Activated CD8-positive, alpha-beta T cell treated with anti-CD3 and anti-CD28 coated beads, Interleukin-2, amount 10 ng/mL, durations not matched to agents 7 days and 5 days (primary cell): ENCODE measurements around the gene TUFT1. TPM values are rescaled to one million over a fixed set of nuclear protein-coding genes. Genes with fewer than 3 reads are reported as not detected.

Experiments used
- ATAC-seq: fragments of 150-1000 bp; cut with Tn5 transposase; one replicate; pipeline ENCODE4 v1.10.0; 2021; ENCODE audit warnings: moderate library complexity
- CTCF ChIA-PET: fragments of 350-600 bp; sonication (Branson Sonifier 250); formaldehyde crosslinking; loops from one replicate; lab custom pipeline; 2021; ENCODE audit warnings: antibody characterized with exemption; lab: Charles Lee
- POLR2A ChIA-PET: fragments of 350-600 bp; sonication (Branson Sonifier 250); formaldehyde crosslinking; loops from one replicate; lab custom pipeline; 2021; ENCODE audit warnings: antibody characterized with exemption; lab: Charles Lee
- DNase-seq: peaks from one replicate; pipeline ENCODE4 v3.0.0-alpha.2; 2020
- H3K27ac Mint-ChIP-seq: one replicate; pipeline ENCODE4 v1.8.0; 2021; ENCODE audit warnings: mild to moderate bottlenecking, mixed read lengths
- H3K27me3 Mint-ChIP-seq: one replicate; pipeline ENCODE4 v1.8.0; 2021; ENCODE audit warnings: low read depth, mixed read lengths
- H3K36me3 Mint-ChIP-seq: one replicate; pipeline ENCODE4 v1.8.0; 2021; ENCODE audit warnings: low read depth, mixed read lengths
- H3K4me1 Mint-ChIP-seq: one replicate; pipeline ENCODE4 v1.8.0; 2021; ENCODE audit warnings: low read depth, mixed read lengths
- H3K4me3 Mint-ChIP-seq: one replicate; pipeline ENCODE4 v1.8.0; 2021; ENCODE audit warnings: mild to moderate bottlenecking, mixed read lengths
- H3K9me3 Mint-ChIP-seq: one replicate; pipeline ENCODE4 v1.8.0; 2022; ENCODE audit warnings: mixed read lengths; ENCODE audit not compliant: insufficient read depth
- total RNA-seq, 2 experiments: library from RNA; stranded (reverse); gene quantifications; one replicate each; pipeline ENCODE4 v1.2.3, GENCODE V29; 2021

Gene TUFT1
- total RNA-seq, 2 experiments from 2014 or later = 0.42 TPM

- peak; percentile 37 for DNase-seq
- CTCF ChIA-PET = interaction anchor here (1.4 to 1.8 kb wide), 3 partner anchors 55 to 297 kb away, joined by 4 to 7 read pairs (median 5); no protein-coding TSS in a partner anchor
- H3K27me3 Mint-ChIP-seq = peaks cover 12% of the 10 kb centered on the region
- H3K27ac Mint-ChIP-seq = no peak overlapping the region
- H3K4me1 Mint-ChIP-seq = peaks cover 22% of the 10 kb centered on the region
- peak; percentile 4 for ATAC-seq
- POLR2A ChIA-PET = interaction anchor here (0.6 to 1.0 kb wide), 2 partner anchors 224 to 344 kb away, joined by 3 to 4 read pairs; partner anchors contain the start of gene MRPL9
- H3K9me3 Mint-ChIP-seq = no peaks in the 10 kb centered on the region
- peak overlapping the region; percentile 87 for H3K4me3 Mint-ChIP-seq
- H3K36me3 Mint-ChIP-seq = no peaks in the 10 kb centered on the region
These were observed 638 bp upstream of the TUFT1 start for GRCh38 chr1:151539321-151540020.

GRCh38 chr1:151540982-151541377, 871 bp downstream of the TUFT1 start:
- peaks cover 14% of the 10 kb centered on the region for H3K27me3 Mint-ChIP-seq
- ChIA-PET POLR2A (interaction anchor here (1.2 kb wide), 1 partner anchor 19 kb away, joined by 3 read pairs; no protein-coding TSS in a partner anchor), CTCF (interaction anchor here (1.5 to 1.8 kb wide), 2 partner anchors 97 to 296 kb away, joined by 3 to 5 read pairs; no protein-coding TSS in a partner anchor)
- no peaks in the 10 kb centered on the region for H3K36me3 Mint-ChIP-seq
- no peak for DNase-seq
- no peak for ATAC-seq
- H3K27ac Mint-ChIP-seq = no peak overlapping the region
- no peaks in the 10 kb centered on the region for H3K9me3 Mint-ChIP-seq
- peak overlapping the region; percentile 87 for H3K4me3 Mint-ChIP-seq
- peaks cover 22% of the 10 kb centered on the region for H3K4me1 Mint-ChIP-seq

GRCh38 chr1:151541752-151542151, 1.6 kb downstream of the TUFT1 start:
- H3K27ac Mint-ChIP-seq = no peak overlapping the region
- no peak overlapping the region for H3K4me3 Mint-ChIP-seq
- H3K36me3 Mint-ChIP-seq = no peaks in the 10 kb centered on the region
- peaks cover 14% of the 10 kb centered on the region for H3K27me3 Mint-ChIP-seq
- CTCF ChIA-PET = interaction anchor here (1.5 kb wide), 1 partner anchor 295 kb away, joined by 3 read pairs; no protein-coding TSS in a partner anchor
- ATAC-seq (no peak), DNase-seq (no peak)
- no peaks in the 10 kb centered on the region for H3K9me3 Mint-ChIP-seq
- POLR2A ChIA-PET = interaction anchor here (1.2 kb wide), 1 partner anchor 20 kb away, joined by 3 read pairs; no protein-coding TSS in a partner anchor
- peaks cover 22% of the 10 kb centered on the region for H3K4me1 Mint-ChIP-seq

- no peak overlapping the region for H3K27ac Mint-ChIP-seq
- peaks cover 28% of the 10 kb centered on the region for H3K4me1 Mint-ChIP-seq
- H3K9me3 Mint-ChIP-seq = no peaks in the 10 kb centered on the region
- ATAC-seq (no peak), DNase-seq (no peak)
- POLR2A ChIA-PET = no interaction called here
- CTCF ChIA-PET = no interaction called here
- no peak overlapping the region for H3K4me3 Mint-ChIP-seq
- H3K36me3 Mint-ChIP-seq = no peaks in the 10 kb centered on the region
- peaks cover 16% of the 10 kb centered on the region for H3K27me3 Mint-ChIP-seq
These were observed 2.6 kb downstream of the TUFT1 start for GRCh38 chr1:151542710-151543129.

DNA sequence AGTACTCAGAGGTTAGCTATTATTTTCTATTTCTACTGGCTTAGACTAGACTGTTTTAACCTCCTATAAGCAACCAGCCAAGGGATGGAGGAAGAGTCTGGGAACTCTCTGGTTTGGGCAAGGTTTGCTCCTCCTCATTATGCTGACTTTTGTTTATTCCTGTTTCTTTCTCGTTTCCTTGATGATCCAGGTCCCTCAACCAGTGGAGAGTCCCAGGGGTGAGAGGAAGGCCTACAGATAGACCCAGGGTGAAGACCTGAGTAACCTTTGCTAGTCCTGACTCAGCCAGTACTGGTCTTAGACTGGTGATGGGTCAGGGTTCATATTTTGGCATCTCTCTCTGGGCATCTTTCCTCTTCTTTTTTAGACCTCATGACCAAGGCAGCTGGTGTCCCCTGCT, 5.4 kb downstream of the TUFT1 start:
- no peak for ATAC-seq
- POLR2A ChIA-PET = no interaction called here
- H3K9me3 Mint-ChIP-seq = no peaks in the 10 kb centered on the region
- CTCF ChIA-PET = no interaction called here
- no peaks in the 10 kb centered on the region for H3K36me3 Mint-ChIP-seq
- DNase-seq = no peak
- peaks cover 16% of the 10 kb centered on the region for H3K27me3 Mint-ChIP-seq
- H3K27ac Mint-ChIP-seq = no peak overlapping the region
- H3K4me1 Mint-ChIP-seq = peaks cover 19% of the 10 kb centered on the region
- no peak overlapping the region for H3K4me3 Mint-ChIP-seq

GRCh38 chr1:151546011-151546925, 6.2 kb downstream of the TUFT1 start:
- no peak overlapping the region for H3K27ac Mint-ChIP-seq
- no peaks in the 10 kb centered on the region for H3K9me3 Mint-ChIP-seq
- peaks cover 12% of the 10 kb centered on the region for H3K4me1 Mint-ChIP-seq
- no peak for DNase-seq
- ChIA-PET CTCF (no interaction called here), POLR2A (no interaction called here)
- no peak for ATAC-seq
- peaks cover 13% of the 10 kb centered on the region for H3K27me3 Mint-ChIP-seq
- no peak overlapping the region for H3K4me3 Mint-ChIP-seq
- H3K36me3 Mint-ChIP-seq = no peaks in the 10 kb centered on the region

- peak; percentile 23 for ATAC-seq
- H3K27ac Mint-ChIP-seq = no peak overlapping the region
- POLR2A ChIA-PET = no interaction called here
- H3K36me3 Mint-ChIP-seq = no peaks in the 10 kb centered on the region
- DNase-seq = no peak
- H3K4me1 Mint-ChIP-seq = peaks cover 9% of the 10 kb centered on the region
- H3K27me3 Mint-ChIP-seq = peaks cover 5% of the 10 kb centered on the region
- CTCF ChIA-PET = no interaction called here
- H3K4me3 Mint-ChIP-seq = no peak overlapping the region
- no peaks in the 10 kb centered on the region for H3K9me3 Mint-ChIP-seq
These were observed 7.2 kb downstream of the TUFT1 start for GRCh38 chr1:151547119-151547899.

- ATAC-seq (peak; percentile 15), DNase-seq (no peak)
- no peak overlapping the region for H3K27ac Mint-ChIP-seq
- no peak overlapping the region for H3K4me3 Mint-ChIP-seq
- H3K36me3 Mint-ChIP-seq = no peaks in the 10 kb centered on the region
- no peaks in the 10 kb centered on the region for H3K9me3 Mint-ChIP-seq
- H3K4me1 Mint-ChIP-seq = peaks cover 9% of the 10 kb centered on the region
- ChIA-PET POLR2A (no interaction called here), CTCF (no interaction called here)
- H3K27me3 Mint-ChIP-seq = peaks cover 5% of the 10 kb centered on the region
These were observed 7.8 kb downstream of the TUFT1 start for GRCh38 chr1:151547900-151548230.

DNA sequence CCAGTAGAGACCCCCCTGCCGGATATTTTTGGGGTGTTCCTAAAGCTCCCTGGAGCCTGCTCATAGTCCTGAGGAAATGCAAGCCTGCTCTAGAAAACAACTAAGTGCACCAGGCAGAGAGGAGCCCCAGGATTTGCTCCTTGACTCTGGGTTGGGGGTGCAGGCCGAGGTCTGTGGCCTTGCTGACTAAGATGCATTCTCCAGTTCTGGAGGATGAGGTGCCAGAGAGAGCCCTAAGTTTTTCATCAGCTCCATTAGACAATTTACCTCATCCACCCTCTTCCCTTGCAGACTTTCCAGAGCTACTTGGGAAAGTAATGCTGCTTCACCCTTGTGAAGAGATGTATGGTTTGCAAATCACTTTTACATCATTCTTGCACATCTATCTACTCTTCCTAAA, 9.1 kb downstream of the TUFT1 start:
- CTCF ChIA-PET = interaction anchor here (0.9 kb wide), 1 partner anchor 14 kb away, joined by 5 read pairs; no protein-coding TSS in a partner anchor
- H3K9me3 Mint-ChIP-seq = no peaks in the 10 kb centered on the region
- no peak for DNase-seq
- H3K4me1 Mint-ChIP-seq = peaks cover 9% of the 10 kb centered on the region
- peaks cover 5% of the 10 kb centered on the region for H3K27me3 Mint-ChIP-seq
- no peaks in the 10 kb centered on the region for H3K36me3 Mint-ChIP-seq
- H3K27ac Mint-ChIP-seq = no peak overlapping the region
- no peak for ATAC-seq
- no peak overlapping the region for H3K4me3 Mint-ChIP-seq
- POLR2A ChIA-PET = interaction anchor here (0.6 kb wide), 1 partner anchor 247 kb away, joined by 3 read pairs; no protein-coding TSS in a partner anchor

DNA sequence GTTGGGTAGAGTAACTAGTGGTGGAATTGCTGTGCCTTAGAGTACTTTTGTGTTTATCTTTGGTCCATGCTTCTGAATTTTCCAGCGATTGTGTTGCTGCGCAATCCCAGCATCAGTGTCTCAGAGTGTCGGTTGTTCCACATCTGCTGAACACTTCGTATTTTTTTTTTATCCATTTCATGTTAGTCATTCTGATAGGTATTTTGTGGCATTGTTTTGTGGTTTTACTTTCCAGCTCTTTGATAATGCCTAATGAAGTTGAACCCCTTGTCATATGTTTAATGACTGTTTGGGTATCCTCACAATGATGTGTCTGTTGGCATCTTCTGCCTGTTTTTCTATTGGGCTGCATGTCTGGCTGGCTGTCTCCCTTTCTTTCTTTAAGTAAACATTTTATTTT, 13.6 kb downstream of the TUFT1 start:
- H3K27me3 Mint-ChIP-seq = peaks cover 3% of the 10 kb centered on the region
- H3K9me3 Mint-ChIP-seq = no peaks in the 10 kb centered on the region
- peaks cover 8% of the 10 kb centered on the region for H3K4me1 Mint-ChIP-seq
- ATAC-seq = no peak
- no peaks in the 10 kb centered on the region for H3K36me3 Mint-ChIP-seq
- DNase-seq = no peak
- H3K27ac Mint-ChIP-seq = no peak overlapping the region
- H3K4me3 Mint-ChIP-seq = no peak overlapping the region
- ChIA-PET POLR2A (no interaction called here), CTCF (no interaction called here)

- H3K9me3 Mint-ChIP-seq = no peaks in the 10 kb centered on the region
- ChIA-PET CTCF (interaction anchor here (2.1 kb wide), 1 partner anchor 38 kb away, joined by 5 read pairs; no protein-coding TSS in a partner anchor), POLR2A (interaction anchor here (1.0 kb wide), 1 partner anchor 12 kb away, joined by 3 read pairs; no protein-coding TSS in a partner anchor)
- H3K4me1 Mint-ChIP-seq = peaks cover 8% of the 10 kb centered on the region
- H3K4me3 Mint-ChIP-seq = no peak overlapping the region
- DNase-seq (no peak), ATAC-seq (no peak)
- no peaks in the 10 kb centered on the region for H3K36me3 Mint-ChIP-seq
- peaks cover 3% of the 10 kb centered on the region for H3K27me3 Mint-ChIP-seq
- no peak overlapping the region for H3K27ac Mint-ChIP-seq
These were observed 15.9 kb downstream of the TUFT1 start for GRCh38 chr1:151556052-151556451.
